22Rv1 (cell line): ENCODE results near the gene SSR4.

Experiments
- CTCF ChIP-seq: fragments of 450-650 bp; IDR thresholded peaks from 2 replicates; pipeline ENCODE4 v1.5.1; 2017; ENCODE audit warnings: mild to moderate bottlenecking
- ZFX ChIP-seq: fragments of 450-650 bp; IDR thresholded peaks from 2 replicates; pipeline ENCODE4 v1.6.1; 2017; ENCODE audit warnings: antibody characterized with exemption, borderline replicate concordance

DNA sequence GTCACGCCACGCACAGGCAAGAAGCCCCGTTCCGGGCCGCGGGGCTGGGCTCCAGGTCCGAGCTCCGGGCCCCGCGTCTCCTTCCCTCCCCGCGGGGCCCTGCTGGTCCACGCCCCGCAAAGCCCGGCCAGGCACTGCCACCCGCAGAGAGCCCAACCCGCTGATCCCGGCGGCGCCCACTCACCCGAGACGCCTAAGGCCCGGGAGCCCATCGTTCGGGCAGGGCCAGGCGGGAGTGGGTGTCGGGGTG is 35.0 kb downstream of the SSR4 start:
- TF ChIP-seq CTCF (no peak), ZFX (no peak)
